Naive thymus-derived CD8-positive, alpha-beta T cell (primary cell): Measurements from ENCODE around the gene STAMBPL1. TPM values are rescaled to one million over a fixed set of nuclear protein-coding genes. Genes with fewer than 3 reads are reported as not detected.
A peak's percentile ranks its signal among the peaks of the same experiment; 100 is the strongest.

ENCODE experiments used
- ATAC-seq, 2 donors: fragments of 150-1000 bp; cut with Tn5 transposase in 1 of 2; sonication (Bioruptor Pico), chemical (Tn5 transposase) in 1 of 2; 1 replicate in 1 of 2; 2 replicates in 1 of 2; pipeline ENCODE4 v1.10.0; 2021; ENCODE audit warnings: mild to moderate bottlenecking in 2 of 2, moderate library complexity in 2 of 2
- POLR2A ChIA-PET: fragments of 350-600 bp; sonication (Branson Sonifier 250); formaldehyde crosslinking; loops from one replicate; lab custom pipeline; 2021; ENCODE audit warnings: antibody characterized with exemption; lab: Charles Lee
- DNase-seq, 10 donors: peaks; one replicate each; pipeline versions ENCODE4 v3.0.0 to v3.0.0-alpha.2; 2020 to 2022
- H3K27ac Mint-ChIP-seq, 10 donors: one replicate each; pipeline ENCODE4 v1.8.0; 2020 to 2022; ENCODE audit warnings: mild to moderate bottlenecking in 10 of 10, mixed read lengths in 10 of 10, moderate library complexity in 4 of 10, inconsistent platforms in 1 of 10
- H3K27me3 Mint-ChIP-seq, 5 donors: one replicate each; pipeline ENCODE4 v1.8.0; 2021 to 2022; ENCODE audit warnings: mixed read lengths in 5 of 5
- H3K36me3 Mint-ChIP-seq, 3 donors: one replicate each; pipeline ENCODE4 v1.8.0; 2020 to 2022; ENCODE audit warnings: mixed read lengths in 3 of 3, mild to moderate bottlenecking in 2 of 3, inconsistent platforms in 1 of 3
- H3K4me1 Mint-ChIP-seq, 4 donors: one replicate each; pipeline ENCODE4 v1.8.0; 2021 to 2022; ENCODE audit warnings: mixed read lengths in 4 of 4
- H3K4me3 Mint-ChIP-seq, 10 donors: one replicate each; pipeline ENCODE4 v1.8.0; 2020 to 2022; ENCODE audit warnings: mild to moderate bottlenecking in 10 of 10, mixed read lengths in 10 of 10, moderate library complexity in 6 of 10, inconsistent platforms in 1 of 10
- H3K9me3 Mint-ChIP-seq, 9 donors: one replicate each; pipeline ENCODE4 v1.8.0; 2020 to 2022; ENCODE audit warnings: mixed read lengths in 9 of 9, mild to moderate bottlenecking in 3 of 9, inconsistent platforms in 1 of 9, moderate library complexity in 1 of 9
- polyA plus RNA-seq, 3 donors: library from polyadenylated mRNA; unstranded; fragments of 300-500 nt; fragmentation: Illumina TruSeq; gene quantifications; one replicate each; pipeline ENCODE4 v1.2.3, GENCODE V29; 2021
- total RNA-seq, 8 experiments: library from RNA in 2 of 8; stranded (reverse) in 2 of 8; gene quantifications; one replicate each; pipeline ENCODE4 v1.2.3 and lab custom pipeline; 2021 to 2026

The STAMBPL1 gene
- total and polyA plus RNA-seq, 5 experiments from 2014 or later = 5.5 to 23.9 (median 7.0) TPM

GRCh38 chr10:88899886-88900285 is 19.8 kb downstream of the STAMBPL1 start:
- peaks cover 0 to 42% (median 19%) of the 10 kb centered on the region in 3 donors for H3K36me3 Mint-ChIP-seq
- no peak overlapping the region for H3K4me3 Mint-ChIP-seq
- no peaks in the 10 kb centered on the region for H3K9me3 Mint-ChIP-seq
- H3K27ac Mint-ChIP-seq = peak overlapping the region in 2 of 10 donors; percentile 3 to 83
- no peak for DNase-seq
- no peak for ATAC-seq
- H3K4me1 Mint-ChIP-seq = peaks cover 18 to 57% (median 43%) of the 10 kb centered on the region in 4 donors
- H3K27me3 Mint-ChIP-seq = no peaks in the 10 kb centered on the region
- POLR2A ChIA-PET = interaction anchor here (0.8 to 1.5 kb wide), 2 partner anchors 14 to 20 kb away, joined by 3 read pairs; partner anchors contain the start of gene STAMBPL1

- POLR2A ChIA-PET = interaction anchor here (1.1 to 1.4 kb wide), 2 partner anchors 21 to 77 kb away, joined by 4 to 5 read pairs; partner anchors contain the start of gene STAMBPL1
- H3K9me3 Mint-ChIP-seq = no peaks in the 10 kb centered on the region
- H3K36me3 Mint-ChIP-seq = peaks cover 0 to 53% (median 25%) of the 10 kb centered on the region in 3 donors
- no peaks in the 10 kb centered on the region for H3K27me3 Mint-ChIP-seq
- H3K27ac Mint-ChIP-seq = peak overlapping the region in 4 of 10 donors; percentile 44 to 83 (median 62)
- ATAC-seq (peak in 1 of 2 donors; percentile 52), DNase-seq (no peak)
- H3K4me3 Mint-ChIP-seq = peak overlapping the region in 2 of 10 donors; percentile 12 to 34
- H3K4me1 Mint-ChIP-seq = peaks cover 18 to 48% (median 35%) of the 10 kb centered on the region in 4 donors
Measured at GRCh38 chr10:88901206-88901983, 21.4 kb downstream of the STAMBPL1 start.

- H3K4me1 Mint-ChIP-seq = peaks cover 13 to 40% (median 27%) of the 10 kb centered on the region in 4 donors
- peak overlapping the region in 6 of 10 donors; percentile 10 to 83 (median 62) for H3K27ac Mint-ChIP-seq
- POLR2A ChIA-PET = interaction anchor here (1.1 to 1.4 kb wide), 2 partner anchors 22 to 78 kb away, joined by 4 to 5 read pairs; partner anchors contain the start of gene STAMBPL1
- H3K9me3 Mint-ChIP-seq = no peaks in the 10 kb centered on the region
- H3K36me3 Mint-ChIP-seq = peaks cover 0 to 57% (median 32%) of the 10 kb centered on the region in 3 donors
- DNase-seq = no peak
- H3K27me3 Mint-ChIP-seq = no peaks in the 10 kb centered on the region
- ATAC-seq = no peak
- H3K4me3 Mint-ChIP-seq = peak overlapping the region in 1 of 10 donors; percentile 34
Measured at GRCh38 chr10:88901984-88902789, 22.1 kb downstream of the STAMBPL1 start.

- Mint-ChIP-seq H3K4me1 (peaks cover 9 to 29% (median 16%) of the 10 kb centered on the region in 4 donors), H3K36me3 (peaks cover 0 to 72% (median 37%) of the 10 kb centered on the region in 3 donors), H3K27ac (no peak overlapping the region), H3K4me3 (no peak overlapping the region), H3K27me3 (no peaks in the 10 kb centered on the region), H3K9me3 (no peaks in the 10 kb centered on the region)
- POLR2A ChIA-PET = no interaction called here
- DNase-seq (no peak), ATAC-seq (no peak)
Measured at GRCh38 chr10:88903715-88904114, 23.7 kb downstream of the STAMBPL1 start.

- DNase-seq (no peak), ATAC-seq (no peak)
- Mint-ChIP-seq H3K36me3 (peaks cover 0 to 84% (median 45%) of the 10 kb centered on the region in 3 donors), H3K27ac (peak overlapping the region in 1 of 10 donors; percentile 2), H3K4me1 (peaks cover 0 to 8% (median 2%) of the 10 kb centered on the region in 4 donors), H3K27me3 (no peaks in the 10 kb centered on the region), H3K4me3 (no peak overlapping the region), H3K9me3 (no peaks in the 10 kb centered on the region)
- POLR2A ChIA-PET = no interaction called here
Measured at GRCh38 chr10:88906921-88907320, 26.9 kb downstream of the STAMBPL1 start.

GRCh38 chr10:88908194-88908593 is 28.1 kb downstream of the STAMBPL1 start:
- POLR2A ChIA-PET = no interaction called here

GRCh38 chr10:88911116-88911515 is 31.1 kb downstream of the STAMBPL1 start:
- Mint-ChIP-seq H3K9me3 (no peaks in the 10 kb centered on the region), H3K27me3 (no peaks in the 10 kb centered on the region), H3K27ac (no peak overlapping the region), H3K4me1 (peaks cover 0 to 4% (median under 1%) of the 10 kb centered on the region in 4 donors), H3K4me3 (no peak overlapping the region), H3K36me3 (peaks cover 0 to 78% (median 38%) of the 10 kb centered on the region in 3 donors)
- no peak for DNase-seq
- ATAC-seq = no peak
- POLR2A ChIA-PET = no interaction called here

More at GRCh38 chr10:88908194-88908593, 28.1 kb downstream of the STAMBPL1 start:
- Mint-ChIP-seq H3K27ac (peak overlapping the region in 3 of 10 donors; percentile 2 to 48 (median 27)), H3K4me3 (no peak overlapping the region), H3K27me3 (no peaks in the 10 kb centered on the region), H3K4me1 (peaks cover 0 to 3% (median under 1%) of the 10 kb centered on the region in 4 donors), H3K9me3 (no peaks in the 10 kb centered on the region), H3K36me3 (peaks cover 0 to 84% (median 45%) of the 10 kb centered on the region in 3 donors)
- DNase-seq = no peak
- peak in 1 of 2 donors; percentile 62 for ATAC-seq

GRCh38 chr10:88911851-88912250 is 31.8 kb downstream of the STAMBPL1 start:
- ATAC-seq (no peak), DNase-seq (no peak)
- H3K36me3 Mint-ChIP-seq = peaks cover 0 to 79% (median 34%) of the 10 kb centered on the region in 3 donors
- no peaks in the 10 kb centered on the region for H3K9me3 Mint-ChIP-seq
- no peak overlapping the region for H3K4me3 Mint-ChIP-seq
- no peak overlapping the region for H3K27ac Mint-ChIP-seq
- POLR2A ChIA-PET = no interaction called here
- no peaks in the 10 kb centered on the region for H3K27me3 Mint-ChIP-seq
- H3K4me1 Mint-ChIP-seq = peaks cover 0 to 5% (median under 1%) of the 10 kb centered on the region in 4 donors

GRCh38 chr10:88913127-88913526 is 33.1 kb downstream of the STAMBPL1 start:
- H3K9me3 Mint-ChIP-seq = no peaks in the 10 kb centered on the region
- H3K27ac Mint-ChIP-seq = peak overlapping the region in 1 of 10 donors; percentile 45
- H3K4me3 Mint-ChIP-seq = no peak overlapping the region
- peaks cover 0 to 4% (median under 1%) of the 10 kb centered on the region in 4 donors for H3K4me1 Mint-ChIP-seq
- no peak for DNase-seq
- H3K36me3 Mint-ChIP-seq = peaks cover 0 to 77% (median 32%) of the 10 kb centered on the region in 3 donors
- ATAC-seq = no peak
- POLR2A ChIA-PET = no interaction called here
- H3K27me3 Mint-ChIP-seq = no peaks in the 10 kb centered on the region

GRCh38 chr10:88913788-88914187 is 33.7 kb downstream of the STAMBPL1 start:
- Mint-ChIP-seq H3K4me1 (peaks cover 0 to 3% (median under 1%) of the 10 kb centered on the region in 4 donors), H3K36me3 (peaks cover 0 to 70% (median 27%) of the 10 kb centered on the region in 3 donors), H3K4me3 (no peak overlapping the region), H3K27me3 (no peaks in the 10 kb centered on the region), H3K9me3 (no peaks in the 10 kb centered on the region), H3K27ac (no peak overlapping the region)
- POLR2A ChIA-PET = no interaction called here
- no peak for ATAC-seq
- DNase-seq = no peak

GRCh38 chr10:88915781-88916180 is 35.7 kb downstream of the STAMBPL1 start:
- H3K4me1 Mint-ChIP-seq = peaks cover 0 to 3% (median under 1%) of the 10 kb centered on the region in 4 donors
- no peaks in the 10 kb centered on the region for H3K9me3 Mint-ChIP-seq
- H3K4me3 Mint-ChIP-seq = no peak overlapping the region
- peaks cover 0 to 65% (median 21%) of the 10 kb centered on the region in 3 donors for H3K36me3 Mint-ChIP-seq
- H3K27me3 Mint-ChIP-seq = no peaks in the 10 kb centered on the region
- POLR2A ChIA-PET = no interaction called here
- peak overlapping the region in 3 of 10 donors; percentile 1 to 53 (median 11) for H3K27ac Mint-ChIP-seq
- ATAC-seq (no peak), DNase-seq (no peak)

- POLR2A ChIA-PET = no interaction called here
- Mint-ChIP-seq H3K27me3 (no peaks in the 10 kb centered on the region), H3K27ac (peak overlapping the region in 2 of 10 donors; percentile 1 to 11), H3K36me3 (peaks cover 0 to 63% (median 19%) of the 10 kb centered on the region in 3 donors), H3K4me3 (no peak overlapping the region), H3K9me3 (no peaks in the 10 kb centered on the region), H3K4me1 (peaks cover 0 to 3% (median under 1%) of the 10 kb centered on the region in 4 donors)
- DNase-seq = no peak
- ATAC-seq = no peak
Measured at GRCh38 chr10:88916231-88916630, 36.2 kb downstream of the STAMBPL1 start.
